Endothelial cell (in vitro differentiated cells): Measurements from ENCODE around the gene STRIT1. TPM values are rescaled to one million over a fixed set of nuclear protein-coding genes. Genes with fewer than 3 reads are reported as not detected.

ENCODE experiments used
- DNase-seq: peaks from one replicate; pipeline ENCODE4 v3.0.0; 2021; ENCODE audit warnings: low spot score
- H3K27ac Mint-ChIP-seq: one replicate; pipeline ENCODE4 v1.8.0; 2021; ENCODE audit warnings: mixed read lengths, inconsistent platforms; ENCODE audit not compliant: unreplicated experiment
- H3K27me3 Mint-ChIP-seq: one replicate; pipeline ENCODE4 v1.8.0; 2021; ENCODE audit warnings: mild to moderate bottlenecking, moderate library complexity, mixed read lengths, inconsistent platforms; ENCODE audit not compliant: unreplicated experiment
- H3K36me3 Mint-ChIP-seq: one replicate; pipeline ENCODE4 v1.8.0; 2021; ENCODE audit warnings: mild to moderate bottlenecking, low read depth, mixed read lengths, inconsistent platforms; ENCODE audit not compliant: unreplicated experiment
- H3K4me1 Mint-ChIP-seq: one replicate; pipeline ENCODE4 v1.8.0; 2021; ENCODE audit warnings: mild to moderate bottlenecking, mixed read lengths, inconsistent platforms; ENCODE audit not compliant: unreplicated experiment
- H3K4me3 Mint-ChIP-seq: one replicate; pipeline ENCODE4 v1.8.0; 2021; ENCODE audit warnings: mild to moderate bottlenecking, mixed read lengths, inconsistent platforms; ENCODE audit not compliant: unreplicated experiment
- H3K9me3 Mint-ChIP-seq: one replicate; pipeline ENCODE4 v1.8.0; 2021; ENCODE audit warnings: mixed read lengths, inconsistent platforms; ENCODE audit not compliant: unreplicated experiment
- total RNA-seq: library from RNA; stranded (reverse); fragmentation: NEBNext Ultra II Directional; extraction: Animal tissue kit (Norgen Biotek cat#: 25700); gene quantifications from one replicate; pipeline ENCODE4 v1.2.1, GENCODE V29; 2021; ENCODE audit not compliant: unreplicated experiment
- TF ChIP-seq, protein P1 (sequence below): fragments of 200-600 bp; sonication (generic); IDR thresholded peaks from one replicate; pipeline ENCODE4 v1.5.0; 2021; ENCODE audit warnings: antibody characterized with exemption; ENCODE audit not compliant: unreplicated experiment

The STRIT1 gene
- total RNA-seq, 1 donor from 2014 or later: not detected

DNA sequence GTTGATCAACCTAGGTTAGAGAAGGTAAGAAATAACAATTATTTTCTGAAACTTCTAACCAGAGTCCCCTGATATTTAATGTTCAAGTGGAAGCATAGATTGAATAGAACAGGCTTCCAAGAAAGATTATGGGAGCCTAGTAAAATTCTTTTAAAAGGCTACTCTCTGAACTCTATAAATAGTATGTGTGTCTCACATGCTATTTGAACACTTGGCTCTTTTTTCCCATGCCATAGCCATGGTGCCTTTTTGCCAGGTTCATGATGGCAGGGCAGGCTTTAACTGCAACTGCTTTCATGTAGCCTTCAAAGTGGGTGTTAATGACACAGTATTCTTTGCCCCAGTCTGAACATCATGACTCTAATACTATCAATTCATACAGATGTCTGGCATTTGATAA lies 22.9 kb upstream of the STRIT1 start:
- Mint-ChIP-seq H3K27me3 (no peaks in the 10 kb centered on the region), H3K27ac (no peak overlapping the region), H3K4me1 (no peaks in the 10 kb centered on the region), H3K4me3 (no peak overlapping the region), H3K9me3 (no peaks in the 10 kb centered on the region), H3K36me3 (no peaks in the 10 kb centered on the region)
- DNase-seq: no peak
- TF ChIP-seq, protein P1, sequence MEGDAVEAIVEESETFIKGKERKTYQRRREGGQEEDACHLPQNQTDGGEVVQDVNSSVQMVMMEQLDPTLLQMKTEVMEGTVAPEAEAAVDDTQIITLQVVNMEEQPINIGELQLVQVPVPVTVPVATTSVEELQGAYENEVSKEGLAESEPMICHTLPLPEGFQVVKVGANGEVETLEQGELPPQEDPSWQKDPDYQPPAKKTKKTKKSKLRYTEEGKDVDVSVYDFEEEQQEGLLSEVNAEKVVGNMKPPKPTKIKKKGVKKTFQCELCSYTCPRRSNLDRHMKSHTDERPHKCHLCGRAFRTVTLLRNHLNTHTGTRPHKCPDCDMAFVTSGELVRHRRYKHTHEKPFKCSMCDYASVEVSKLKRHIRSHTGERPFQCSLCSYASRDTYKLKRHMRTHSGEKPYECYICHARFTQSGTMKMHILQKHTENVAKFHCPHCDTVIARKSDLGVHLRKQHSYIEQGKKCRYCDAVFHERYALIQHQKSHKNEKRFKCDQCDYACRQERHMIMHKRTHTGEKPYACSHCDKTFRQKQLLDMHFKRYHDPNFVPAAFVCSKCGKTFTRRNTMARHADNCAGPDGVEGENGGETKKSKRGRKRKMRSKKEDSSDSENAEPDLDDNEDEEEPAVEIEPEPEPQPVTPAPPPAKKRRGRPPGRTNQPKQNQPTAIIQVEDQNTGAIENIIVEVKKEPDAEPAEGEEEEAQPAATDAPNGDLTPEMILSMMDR: no peak

DNA sequence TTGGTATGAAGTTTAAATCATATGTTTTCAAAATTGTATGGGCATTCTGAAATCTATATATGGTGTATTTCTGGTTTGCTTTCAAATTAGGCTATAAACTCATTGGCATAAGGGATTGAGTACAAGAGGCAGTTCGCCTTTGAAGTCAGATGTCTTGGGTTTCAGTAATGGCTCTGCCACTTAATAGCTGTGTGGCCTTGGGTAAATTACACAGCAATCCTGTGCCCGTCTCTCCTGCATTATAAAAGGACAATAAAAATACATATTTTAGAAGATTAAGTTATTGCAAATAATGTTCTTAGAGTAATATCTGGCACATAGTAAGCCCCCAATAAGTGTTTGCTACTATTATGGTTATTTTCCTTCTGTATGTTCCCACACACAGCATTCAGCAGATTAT lies 20.4 kb upstream of the STRIT1 start:
- H3K36me3 Mint-ChIP-seq: no peaks in the 10 kb centered on the region

DNA sequence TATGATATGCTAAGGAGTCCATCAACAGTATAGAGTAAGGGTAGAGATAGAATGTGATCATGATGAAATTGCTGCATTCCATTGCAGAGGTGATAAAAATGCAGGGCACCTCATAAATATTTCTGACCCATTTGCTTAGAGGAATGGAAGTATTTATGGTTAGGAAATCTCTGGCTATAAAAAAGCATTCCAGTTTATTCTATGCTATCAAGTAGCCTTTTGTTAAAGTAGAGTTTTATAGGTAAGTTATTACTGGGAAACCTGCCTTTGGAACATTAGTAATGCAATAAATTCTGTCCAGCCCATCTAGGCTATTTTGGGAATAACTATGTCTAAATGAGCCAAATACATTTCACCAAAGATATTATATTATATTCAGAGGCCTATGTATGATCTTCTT lies 19.8 kb upstream of the STRIT1 start:
- H3K4me1 Mint-ChIP-seq: no peaks in the 10 kb centered on the region
- TF ChIP-seq, protein P1: no peak
- no peaks in the 10 kb centered on the region for H3K36me3 Mint-ChIP-seq
- no peak for DNase-seq
- no peak overlapping the region for H3K4me3 Mint-ChIP-seq
- H3K9me3 Mint-ChIP-seq: no peaks in the 10 kb centered on the region
- no peak overlapping the region for H3K27ac Mint-ChIP-seq
- no peaks in the 10 kb centered on the region for H3K27me3 Mint-ChIP-seq

More for the DNA sequence above, 20.4 kb upstream of the STRIT1 start:
- Mint-ChIP-seq H3K4me1 (no peaks in the 10 kb centered on the region), H3K9me3 (no peaks in the 10 kb centered on the region), H3K27me3 (no peaks in the 10 kb centered on the region), H3K4me3 (no peak overlapping the region), H3K27ac (no peak overlapping the region)
- TF ChIP-seq, protein P1: no peak
- no peak for DNase-seq

DNA sequence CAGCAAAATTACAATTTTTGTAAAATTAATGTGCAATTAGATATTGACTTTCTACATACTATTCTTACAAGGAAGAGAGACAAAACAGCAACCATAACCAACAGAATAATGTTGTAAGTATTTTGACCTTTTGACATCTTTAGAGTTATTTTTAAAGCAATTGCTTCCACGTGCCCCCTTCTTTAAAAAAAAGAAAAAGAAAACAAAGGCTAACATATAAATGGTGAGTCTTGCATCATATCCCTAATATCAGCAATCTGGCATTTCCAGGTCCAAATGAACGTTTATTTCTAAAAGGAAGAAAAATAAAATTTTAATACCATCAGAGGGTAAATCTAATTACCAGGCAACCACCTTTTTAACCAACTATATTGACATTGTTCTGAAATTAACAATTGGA lies 19.3 kb upstream of the STRIT1 start:
- no peak overlapping the region for H3K27ac Mint-ChIP-seq
- H3K4me3 Mint-ChIP-seq: no peak overlapping the region
- no peaks in the 10 kb centered on the region for H3K4me1 Mint-ChIP-seq
- no peak for DNase-seq
- H3K36me3 Mint-ChIP-seq: no peaks in the 10 kb centered on the region
- H3K9me3 Mint-ChIP-seq: no peaks in the 10 kb centered on the region
- no peaks in the 10 kb centered on the region for H3K27me3 Mint-ChIP-seq
- TF ChIP-seq, protein P1: no peak

DNA sequence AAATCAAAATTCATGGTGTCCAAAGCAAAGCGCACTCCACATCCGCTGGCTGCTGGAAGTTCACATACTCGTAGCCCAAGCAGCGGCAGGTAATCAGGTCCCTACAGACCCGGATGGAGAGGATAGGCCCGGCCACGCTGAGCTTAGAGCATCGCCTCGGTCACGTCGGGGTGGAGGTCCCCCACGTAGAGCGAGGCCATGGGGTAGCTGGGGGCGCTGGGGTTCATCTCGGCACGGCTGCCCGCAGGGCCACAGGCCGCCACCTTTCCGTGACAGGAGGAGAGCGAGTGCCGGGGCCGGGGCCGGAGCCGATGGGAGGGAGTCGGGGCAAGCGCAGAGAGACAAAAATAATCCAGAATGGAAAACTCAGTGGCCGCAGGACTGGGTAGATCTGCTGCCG lies 16.1 kb upstream of the STRIT1 start:
- Mint-ChIP-seq H3K36me3 (no peaks in the 10 kb centered on the region), H3K4me3 (no peak overlapping the region), H3K27ac (no peak overlapping the region), H3K4me1 (no peaks in the 10 kb centered on the region), H3K27me3 (no peaks in the 10 kb centered on the region), H3K9me3 (no peaks in the 10 kb centered on the region)
- no peak for DNase-seq
- TF ChIP-seq, protein P1: no peak
